HG03064 (cell line): ENCODE results near the gene SP110.
"Not testable (repeated sequence)": the region's sequence is repeated elsewhere in the genome, so short reads cannot be mapped to it uniquely, and the experiment has no call there.

ENCODE experiments used
- ATAC-seq: cut with Tn5 transposase; IDR thresholded peaks from one replicate; pipeline ENCODE4 v1.9.1; 2021; ENCODE audit warnings: low read depth; ENCODE audit not compliant: unreplicated experiment

Gene SP110

DNA sequence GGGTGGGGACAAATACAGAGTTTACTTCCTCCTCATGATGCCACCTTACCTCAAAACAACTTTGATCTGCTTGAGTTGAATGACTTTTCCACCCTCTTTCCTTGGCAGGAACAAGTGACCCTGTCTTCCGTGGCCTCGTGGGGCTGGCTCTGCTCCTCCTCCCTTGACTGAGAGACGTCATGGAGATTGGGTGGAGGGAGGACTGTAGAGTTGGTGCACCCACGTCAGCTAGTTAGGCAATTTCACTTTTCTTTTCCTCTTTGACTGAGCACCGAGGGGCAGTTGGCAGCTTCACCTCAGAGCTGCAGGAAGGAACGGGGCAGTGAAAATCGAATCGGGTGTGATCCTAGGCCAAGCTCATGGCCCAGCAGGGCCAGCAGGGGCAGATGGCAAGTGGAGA lies 5.7 kb upstream of the SP110 start, which contains the start of gene SP140:
Gene SP140 (plus strand): TSS at position 251 of the 400 bp plus-strand sequence. CDS start 109 bp downstream, at position 360.
- ATAC-seq, result peak; percentile 69

DNA sequence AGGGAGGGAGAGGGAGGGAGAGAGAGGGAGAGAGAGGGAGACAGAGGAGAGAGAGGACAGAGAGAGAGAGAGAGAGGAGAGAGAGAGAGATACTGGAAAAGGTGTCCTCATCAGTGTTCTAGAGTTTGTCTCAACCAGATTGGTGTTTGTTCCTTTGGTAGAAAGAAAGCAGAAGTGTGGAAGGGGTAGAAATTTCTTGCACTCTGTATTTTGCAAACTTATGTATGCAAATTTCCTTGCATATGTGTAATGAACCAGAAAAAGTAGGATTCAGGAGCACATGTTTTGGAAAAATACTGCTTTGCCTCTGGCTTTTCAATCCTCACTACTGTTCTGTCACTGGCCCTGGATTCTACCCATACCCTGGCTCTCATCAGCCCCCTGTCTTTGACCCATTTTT lies 4.7 kb upstream of the SP110 start:
- ATAC-seq, result no peak

DNA sequence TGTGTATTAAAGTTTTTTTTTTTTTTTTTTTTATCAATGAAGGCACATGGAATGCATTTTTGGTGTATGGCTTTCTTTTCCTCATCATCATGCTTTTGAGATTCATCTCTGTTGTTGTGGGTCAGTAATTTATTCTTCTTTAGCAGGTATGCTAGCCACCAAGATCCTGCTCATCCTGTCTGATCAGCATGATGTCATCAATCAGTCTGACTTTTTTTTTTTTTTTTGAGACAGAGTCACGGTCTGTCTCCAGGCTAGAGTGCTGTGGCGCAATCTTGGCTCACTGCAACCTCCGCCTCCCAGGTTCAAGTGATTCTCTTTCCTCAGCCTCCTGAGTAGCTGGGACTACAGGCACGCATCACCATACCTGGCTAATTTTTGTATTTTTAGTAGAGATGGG lies 3.0 kb upstream of the SP110 start:
- not testable (repeated sequence) for ATAC-seq

DNA sequence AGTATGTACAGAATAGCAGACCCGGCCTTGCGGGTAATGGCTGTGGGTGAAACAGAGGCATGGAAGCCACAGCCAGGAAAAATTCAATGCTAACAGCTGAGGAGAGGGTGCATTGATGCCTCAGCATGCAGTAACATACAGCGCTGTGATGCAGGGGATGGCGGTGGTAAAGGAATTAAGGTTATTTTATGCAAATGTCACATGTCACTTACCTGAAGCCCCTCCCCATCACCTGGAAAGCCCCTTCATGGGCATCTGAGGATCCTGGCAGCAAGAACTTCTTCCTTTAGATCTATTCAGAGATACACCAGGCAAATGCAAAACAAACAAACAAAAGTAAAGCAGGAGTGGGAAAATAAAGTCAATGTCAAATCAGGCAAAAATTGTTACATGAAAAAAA lies 1.7 kb upstream of the SP110 start:
- no peak for ATAC-seq

DNA sequence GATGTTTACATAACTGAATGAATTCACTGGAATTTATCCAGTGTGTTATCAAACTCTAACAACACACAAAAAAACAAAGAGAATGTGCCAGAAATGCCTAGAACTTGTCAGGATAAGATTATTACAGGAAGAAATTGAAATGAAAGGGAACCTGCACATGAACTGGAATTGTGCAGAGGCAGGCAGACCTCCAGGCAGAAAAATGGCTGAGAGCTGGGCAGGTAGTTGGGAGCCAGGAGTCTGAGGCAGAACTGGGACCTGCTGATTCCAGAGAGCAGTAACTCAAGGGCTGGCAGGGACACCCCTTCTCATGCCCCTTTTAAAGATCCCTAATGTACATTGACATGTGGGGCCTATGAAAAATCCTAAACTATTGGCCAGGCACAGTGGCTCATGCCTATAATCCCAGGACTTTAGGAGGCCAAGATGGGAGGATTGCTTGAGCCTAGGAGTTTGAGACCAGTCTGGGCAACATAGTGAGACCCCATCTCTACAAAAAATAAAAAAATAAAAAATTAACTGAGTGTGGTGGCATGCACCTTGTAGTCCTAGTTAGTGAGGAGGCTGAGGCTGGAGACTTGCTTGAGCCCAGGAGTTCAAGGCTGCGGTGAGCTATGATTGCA lies 674 bp upstream of the SP110 start:
- ATAC-seq, result no peak

DNA sequence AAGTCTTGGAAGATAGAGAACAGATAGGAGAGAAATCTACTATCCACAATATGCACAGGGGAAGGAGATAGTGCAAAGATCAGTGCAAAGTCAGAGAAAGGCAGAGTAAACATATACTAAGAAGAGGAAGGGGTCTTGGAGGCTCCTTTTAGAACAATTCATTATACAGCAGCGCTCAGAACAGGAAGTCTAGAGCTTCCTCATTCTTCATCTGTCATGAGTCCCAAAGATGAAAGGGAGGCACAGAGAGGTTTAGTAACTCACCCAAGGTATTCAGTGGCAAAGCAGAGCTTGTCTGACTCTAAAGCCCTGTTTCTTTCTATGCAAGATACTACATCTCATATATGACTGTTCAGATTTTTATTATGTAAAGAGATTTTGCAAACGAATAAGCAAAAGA lies 1.4 kb downstream of the SP110 start:
- ATAC-seq, result no peak

DNA sequence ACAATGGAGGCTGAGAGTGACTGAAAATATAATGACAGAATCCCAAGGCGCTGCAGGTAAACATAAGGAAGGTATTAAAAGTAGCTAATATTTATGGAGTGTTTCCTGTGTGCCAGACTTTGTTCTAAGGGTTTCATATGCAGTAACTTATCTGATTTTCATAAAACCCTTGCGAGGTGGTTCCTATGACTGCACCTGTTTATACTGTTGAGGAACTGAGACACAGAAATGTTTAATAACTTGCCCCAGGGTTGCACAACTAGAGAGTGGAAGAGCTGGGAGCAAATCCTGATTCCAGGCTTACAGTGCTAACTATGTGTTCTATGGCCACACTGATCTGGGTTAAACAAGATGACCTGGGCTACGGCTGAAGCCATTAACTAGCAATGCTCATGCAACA lies 2.4 kb downstream of the SP110 start:
- ATAC-seq, result no peak

DNA sequence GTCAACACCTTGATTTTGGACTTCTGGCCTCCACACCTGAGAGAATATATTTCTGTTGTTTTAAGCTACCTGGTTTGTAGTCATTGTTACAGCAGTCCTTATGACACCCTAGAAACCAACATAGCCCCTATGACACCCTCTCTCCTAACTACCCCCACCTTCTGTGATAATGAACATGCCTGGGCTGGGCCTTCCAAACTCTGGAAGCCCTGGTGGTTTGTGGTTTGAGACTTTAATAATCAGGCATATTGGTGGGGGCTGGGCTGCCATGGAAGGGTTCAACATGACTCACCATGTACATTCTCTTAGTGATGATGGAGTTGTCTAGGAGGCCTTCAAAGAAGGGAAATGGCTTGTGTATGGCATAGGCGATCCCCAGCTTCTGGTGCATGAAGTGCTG lies 3.3 kb downstream of the SP110 start:
- ATAC-seq, result no peak

DNA sequence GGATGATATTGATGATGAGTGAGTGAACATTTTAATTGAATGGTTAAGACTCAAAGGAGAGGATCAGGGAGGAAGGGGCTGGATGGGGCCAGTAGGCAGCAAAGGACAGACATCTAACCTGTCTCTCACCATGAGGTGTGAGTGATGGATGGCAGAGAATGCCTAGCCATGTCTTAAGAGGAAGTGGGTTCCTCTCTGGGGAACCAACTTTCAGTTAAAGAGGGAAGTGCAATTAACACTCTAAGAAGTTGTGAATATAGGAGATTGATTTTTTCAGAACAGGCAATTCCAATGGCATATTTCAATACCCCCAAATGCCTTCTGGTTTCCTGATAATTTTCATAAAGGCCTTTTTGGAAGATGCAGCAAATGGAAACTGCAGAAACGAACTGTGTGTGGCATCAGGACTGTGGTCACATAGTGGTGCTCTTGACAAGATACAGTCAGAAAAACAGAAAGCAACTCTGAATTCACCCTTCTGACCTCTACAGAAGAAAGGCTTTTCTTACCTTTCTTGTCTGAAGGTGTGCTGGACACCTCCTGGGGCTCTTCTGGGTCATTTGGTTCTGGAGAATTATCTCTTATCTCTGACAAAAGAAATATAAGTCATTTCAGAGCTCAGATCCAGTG lies 10.2 kb downstream of the SP110 start:
- no peak for ATAC-seq

DNA sequence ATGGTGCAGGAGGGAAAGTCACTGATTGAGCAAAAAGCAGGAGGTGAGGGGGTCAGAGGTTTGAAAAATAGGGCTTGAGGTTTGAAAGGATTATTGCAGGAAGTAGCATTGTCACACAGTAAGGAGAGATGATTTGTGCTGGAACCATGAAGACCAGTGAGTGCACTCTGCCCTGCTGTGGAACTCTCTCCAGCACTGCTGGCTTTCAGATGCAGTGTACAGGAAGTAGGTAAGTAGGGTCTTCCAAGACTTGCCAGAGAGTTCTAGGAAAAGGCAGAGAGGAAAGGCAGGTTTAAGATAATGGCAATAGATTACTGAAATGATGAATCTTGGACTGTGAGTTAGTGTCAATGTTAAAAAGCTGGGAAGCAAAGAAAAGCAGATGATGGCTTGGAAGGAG lies 11.2 kb downstream of the SP110 start:
- ATAC-seq, result no peak

DNA sequence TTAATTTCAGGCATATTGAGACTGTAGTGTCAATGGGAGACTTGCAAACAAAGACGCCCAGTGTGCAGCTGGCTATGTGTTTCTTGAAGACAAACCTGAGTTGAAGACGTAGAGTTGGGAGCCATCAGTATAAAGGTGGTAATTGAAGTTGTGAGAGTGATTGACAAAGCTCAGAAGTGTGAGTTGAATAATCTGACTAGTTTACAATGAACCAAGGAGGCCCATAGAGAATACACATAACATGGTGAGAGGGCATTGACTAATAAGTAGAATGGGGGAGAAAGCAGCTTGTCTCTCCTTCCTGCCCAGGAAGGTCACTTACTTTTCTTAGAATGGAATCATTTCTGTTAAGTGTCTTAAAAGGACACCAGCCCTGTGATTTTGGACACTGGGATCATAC lies 14.1 kb downstream of the SP110 start:
- no peak for ATAC-seq

DNA sequence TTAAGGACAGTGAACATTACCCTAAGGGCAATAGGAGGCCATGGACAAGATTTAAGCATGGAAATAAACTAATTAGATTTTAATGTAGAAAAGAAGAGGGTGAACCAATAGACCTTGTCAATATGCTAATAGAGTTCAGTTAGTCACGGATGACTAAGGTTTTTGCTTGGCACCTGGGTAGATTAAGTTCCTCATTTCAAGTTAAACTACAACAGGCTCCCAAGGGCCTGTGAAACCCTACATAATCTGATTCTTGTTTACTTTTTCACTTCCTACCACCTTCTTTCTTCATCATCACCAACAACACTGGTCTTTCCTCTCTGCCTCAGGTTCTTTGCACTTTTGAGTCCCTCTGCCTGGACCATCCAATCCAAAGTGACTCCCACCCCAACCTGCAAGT lies 14.8 kb downstream of the SP110 start:
- ATAC-seq, result peak; percentile 46

DNA sequence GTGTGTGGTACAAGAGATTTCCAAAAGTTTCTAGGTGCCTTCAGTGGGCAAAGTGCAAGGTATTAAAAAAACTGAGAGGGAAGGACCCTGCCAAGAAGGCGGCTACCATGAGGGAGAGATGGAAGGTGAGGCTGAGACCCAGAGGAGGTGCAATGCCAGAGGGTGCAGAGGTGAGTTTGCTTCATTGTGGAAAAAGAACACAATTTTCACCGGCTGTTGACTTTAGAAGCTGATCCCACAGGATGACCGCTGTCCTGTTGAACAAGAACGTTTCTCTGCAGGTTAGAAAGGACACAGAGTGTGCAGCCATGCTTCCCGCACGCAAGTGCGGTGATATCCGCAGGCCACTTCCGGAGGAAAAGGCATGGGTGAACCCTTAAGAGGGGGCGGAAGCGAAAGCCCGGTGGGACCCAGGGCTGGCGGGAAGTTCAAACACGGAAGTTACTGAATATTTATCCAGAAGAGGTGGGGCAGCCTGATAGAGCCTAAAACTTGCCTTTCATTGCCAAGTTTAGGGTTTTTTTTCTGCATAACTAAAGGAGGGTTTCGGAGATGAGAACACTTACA lies 16.6 kb downstream of the SP110 start:
- ATAC-seq, result peak; percentile 46

DNA sequence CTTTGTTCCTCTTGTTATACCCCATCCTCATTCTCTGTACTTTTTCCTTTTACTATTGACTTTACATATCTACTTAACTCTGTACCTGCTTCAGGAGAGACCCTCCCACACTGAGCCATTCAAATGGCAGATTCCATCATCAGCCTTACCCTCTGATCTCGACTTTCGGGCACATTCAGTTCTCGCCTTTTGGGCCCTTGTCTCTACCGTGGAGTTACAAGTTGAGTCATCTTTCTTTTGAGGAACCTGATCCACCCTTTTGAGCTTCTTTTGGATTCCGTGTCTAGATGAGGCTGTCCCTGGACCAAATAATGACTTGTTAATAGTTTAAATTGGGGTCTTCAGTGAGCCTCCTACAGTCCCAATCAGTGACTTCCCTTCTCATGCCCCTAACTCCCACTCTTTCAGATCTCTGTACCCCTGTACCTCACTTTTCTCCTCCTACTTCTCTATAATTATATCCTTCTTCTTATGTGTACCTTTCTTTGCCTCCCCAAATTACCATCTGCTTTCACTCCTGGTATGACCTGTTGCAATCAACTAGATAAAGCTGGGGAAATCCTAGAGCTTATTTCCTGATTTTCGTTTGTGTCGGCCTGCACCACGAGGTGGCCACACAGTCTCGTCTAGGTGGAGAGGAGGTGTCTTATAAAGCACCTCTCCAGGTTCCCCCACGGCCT lies 17.2 kb downstream of the SP110 start:
- peak; percentile 49 for ATAC-seq

DNA sequence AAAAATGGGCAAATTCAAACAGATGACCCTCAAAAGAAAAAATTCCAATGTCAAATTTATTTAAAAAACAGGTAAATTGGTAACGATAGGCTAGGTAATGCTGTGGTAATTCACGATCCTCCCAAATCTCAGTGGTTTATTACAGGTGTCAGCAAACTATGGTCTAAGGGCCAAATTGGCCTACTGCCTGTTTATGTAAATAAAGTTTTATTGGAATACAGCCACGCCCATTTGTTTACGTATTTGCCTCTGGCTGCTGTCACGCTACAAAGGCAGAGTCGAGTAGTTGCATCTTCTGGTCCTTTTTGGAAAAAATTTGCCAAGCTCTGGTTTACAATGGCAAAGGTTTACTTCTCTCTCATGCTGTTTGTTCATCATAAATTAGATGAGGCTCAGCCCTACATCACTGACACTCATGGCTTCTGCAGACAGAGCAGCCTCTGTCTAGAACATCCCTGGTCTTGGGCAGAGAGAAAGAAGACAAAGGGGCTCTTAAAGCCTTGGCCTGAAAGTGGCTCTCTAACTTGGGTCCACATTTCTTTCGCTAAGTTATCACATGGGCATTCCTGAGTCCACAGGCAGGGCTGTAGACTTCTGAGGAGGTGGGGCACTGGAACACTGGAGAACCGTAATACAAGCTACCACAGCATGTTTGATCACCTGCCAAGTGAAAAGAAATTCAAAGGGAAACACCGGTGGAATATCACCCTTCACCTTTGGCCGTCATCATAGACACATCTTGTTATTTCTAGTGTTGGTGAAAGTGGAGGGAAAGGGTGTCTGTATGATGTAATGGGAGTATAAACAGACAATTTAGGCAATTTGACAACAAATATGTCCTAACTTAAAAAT lies 34.8 kb downstream of the SP110 start:
- no peak for ATAC-seq

DNA sequence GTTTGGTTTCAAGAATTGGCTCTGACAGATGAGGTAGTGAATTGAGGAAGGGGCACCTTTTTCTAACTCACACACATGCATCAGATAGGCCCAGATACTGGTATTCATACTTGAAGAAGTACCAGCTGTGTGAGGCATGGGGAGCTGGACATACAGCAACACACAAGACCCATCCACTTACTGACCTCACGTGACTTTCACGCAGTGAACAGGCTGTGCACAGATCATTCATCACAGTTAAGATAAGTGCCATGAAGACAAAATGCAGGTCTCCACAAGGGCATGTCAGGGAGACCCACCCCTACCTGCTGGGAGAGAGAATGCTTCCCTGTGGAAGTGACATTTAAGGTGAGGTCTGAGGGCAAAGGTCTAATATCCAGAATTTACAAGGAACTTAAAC lies 38.6 kb downstream of the SP110 start:
- ATAC-seq, result no peak

DNA sequence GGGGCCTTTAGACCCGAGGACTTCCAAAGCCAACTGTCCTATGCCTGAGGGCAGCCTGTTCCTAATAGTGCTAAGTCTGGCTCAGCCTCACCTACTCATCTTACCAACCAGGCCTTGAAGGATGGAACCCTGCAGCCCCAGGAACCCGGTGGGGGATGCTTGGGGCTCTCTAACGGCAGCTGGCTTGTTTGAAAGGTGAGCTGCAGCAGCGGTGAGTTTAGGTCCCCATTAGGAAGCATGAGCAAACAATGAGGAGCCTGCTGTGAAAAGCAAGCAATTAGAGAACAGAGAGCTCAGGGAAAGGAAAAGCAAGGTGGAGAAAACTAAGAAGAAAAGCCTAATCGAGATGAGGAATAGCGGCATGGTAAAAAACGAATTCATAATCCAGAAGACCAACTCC lies 39.9 kb downstream of the SP110 start:
- ATAC-seq, result no peak

DNA sequence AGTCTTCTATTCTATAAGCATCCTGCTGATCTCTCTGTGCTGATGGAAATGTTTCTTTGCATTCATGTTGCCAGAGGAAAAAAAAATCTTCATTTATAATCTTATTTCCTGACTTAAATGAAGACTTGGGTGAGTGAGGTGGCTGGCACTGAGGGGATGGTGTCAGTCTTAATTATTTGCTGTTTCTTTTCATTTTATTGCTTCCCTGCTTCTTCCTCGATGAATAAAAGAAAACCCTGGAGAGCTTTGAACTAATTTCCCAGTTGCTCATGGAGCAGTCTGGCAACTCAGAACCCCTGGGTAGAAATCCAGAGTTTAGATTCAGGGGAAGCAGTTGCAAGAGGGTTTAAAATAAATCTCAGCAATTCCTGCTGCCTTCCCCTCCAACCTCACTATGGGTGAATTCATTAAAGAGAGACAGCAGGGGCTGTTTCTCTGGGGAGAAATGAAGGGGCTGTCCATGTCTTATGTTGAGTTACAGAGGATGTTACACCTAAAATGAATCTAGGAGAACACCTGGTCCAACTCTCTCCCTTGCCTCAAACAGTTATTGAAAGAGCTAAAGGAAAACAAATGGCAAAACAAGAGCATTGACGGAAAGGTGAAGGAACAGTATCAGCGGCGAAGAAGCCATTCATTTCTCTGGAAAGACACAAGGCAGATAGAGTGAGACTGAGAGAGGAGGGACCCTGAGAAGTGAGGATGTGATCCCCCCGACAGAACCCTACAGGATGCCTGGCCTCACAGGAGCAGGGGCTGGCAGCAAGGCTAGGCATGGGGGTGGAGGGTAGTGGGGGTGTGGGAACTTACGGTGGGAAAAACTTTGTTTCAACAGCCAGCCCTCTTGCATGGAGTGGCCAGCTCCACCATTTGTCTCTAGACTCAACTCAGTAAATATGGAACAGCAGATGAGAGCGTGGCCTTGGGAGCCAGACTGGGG lies 41.0 kb downstream of the SP110 start:
- ATAC-seq, result no peak

DNA sequence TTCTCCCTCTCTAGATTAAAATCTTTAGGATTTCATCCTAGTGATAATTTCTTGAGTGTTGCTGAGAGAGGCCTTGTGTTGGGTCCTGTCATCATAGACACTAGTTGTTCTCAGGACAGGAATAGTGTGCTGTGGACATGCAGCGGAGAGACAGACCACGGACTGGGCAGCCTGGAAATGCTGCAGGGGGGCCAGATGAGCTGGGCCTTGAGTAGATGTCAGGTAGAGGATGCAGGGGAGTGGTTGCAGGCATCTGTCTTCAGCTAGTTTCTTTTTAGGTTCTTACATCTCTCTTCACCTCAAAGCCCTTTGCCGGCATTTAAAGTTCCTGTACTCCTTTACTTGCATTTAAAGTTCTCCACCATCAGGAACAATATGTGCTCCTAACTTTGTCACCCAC lies 42.8 kb downstream of the SP110 start:
- ATAC-seq, result no peak

DNA sequence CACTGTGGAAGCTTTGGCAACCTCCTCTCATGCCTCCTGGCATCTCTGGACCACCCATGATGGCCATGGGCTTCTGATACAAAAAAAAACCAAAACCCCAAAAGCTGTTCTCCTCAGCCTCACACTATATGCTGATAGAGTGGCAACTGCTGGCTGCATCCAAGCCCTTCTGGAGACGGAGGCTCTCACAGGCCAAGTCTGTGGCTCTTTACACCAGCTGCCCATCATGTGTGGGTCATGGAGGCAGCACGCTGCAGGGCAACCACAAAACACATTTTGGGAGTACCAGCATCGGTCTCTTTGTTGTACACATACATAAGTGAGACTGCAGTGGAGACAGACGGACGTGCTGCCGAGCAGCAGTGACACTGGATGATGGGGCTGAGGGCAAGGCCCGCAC lies 45.3 kb downstream of the SP110 start:
- ATAC-seq, result no peak
